DMS79 (cell line): Measurements from ENCODE around the gene SLC16A1.
"Not testable (repeated sequence)": the region's sequence is repeated elsewhere in the genome, so short reads cannot be mapped to it uniquely, and the experiment has no call there.

ENCODE experiments used
- DNase-seq: peaks from one replicate; lab custom pipeline; 2025; lab: John Stamatoyannopoulos, UW

The SLC16A1 gene

GRCh38 chr1:112923959-112924349 lies 32.0 kb downstream of the SLC16A1 start:
- no peak for DNase-seq

GRCh38 chr1:112923234-112923958 lies 32.6 kb downstream of the SLC16A1 start:
- DNase-seq, result no peak

- no peak for DNase-seq
Observed at GRCh38 chr1:112911506-112912220, 44.3 kb downstream of the SLC16A1 start.

- DNase-seq, result peak; percentile 38
Observed at GRCh38 chr1:112909847-112910246, 46.1 kb downstream of the SLC16A1 start.

- DNase-seq, result no peak
Observed at GRCh38 chr1:112906150-112906698, 49.8 kb downstream of the SLC16A1 start.

- DNase-seq, result no peak
Observed at GRCh38 chr1:112905395-112906149, 50.4 kb downstream of the SLC16A1 start.

GRCh38 chr1:112904831-112905261 lies 51.1 kb downstream of the SLC16A1 start:
- DNase-seq, result no peak

- no peak for DNase-seq
Observed at GRCh38 chr1:112904071-112904830, 51.7 kb downstream of the SLC16A1 start.

GRCh38 chr1:112902221-112902620 lies 53.8 kb downstream of the SLC16A1 start:
- no peak for DNase-seq

GRCh38 chr1:112901387-112901786 lies 54.6 kb downstream of the SLC16A1 start:
- no peak for DNase-seq

- DNase-seq, result no peak
Observed at GRCh38 chr1:112896783-112897182, 59.2 kb downstream of the SLC16A1 start.

GRCh38 chr1:112894561-112895011 lies 61.4 kb downstream of the SLC16A1 start:
- no peak for DNase-seq

GRCh38 chr1:112894010-112894292 lies 62.0 kb downstream of the SLC16A1 start:
- no peak for DNase-seq

GRCh38 chr1:112893288-112894009 lies 62.5 kb downstream of the SLC16A1 start:
- DNase-seq, result no peak

GRCh38 chr1:112889906-112890305 lies 66.1 kb downstream of the SLC16A1 start:
- not testable (repeated sequence) for DNase-seq

GRCh38 chr1:112889052-112889768 lies 66.8 kb downstream of the SLC16A1 start:
- no peak for DNase-seq

GRCh38 chr1:112888630-112889029 lies 67.4 kb downstream of the SLC16A1 start:
- DNase-seq, result no peak

- no peak for DNase-seq
Observed at GRCh38 chr1:112887599-112888283, 68.3 kb downstream of the SLC16A1 start.

- DNase-seq, result not testable (repeated sequence)
Observed at GRCh38 chr1:112884996-112885395, 71.0 kb downstream of the SLC16A1 start.

GRCh38 chr1:112882271-112882744 lies 73.7 kb downstream of the SLC16A1 start:
- no peak for DNase-seq
